Measurements from ENCODE around the gene CAPZA1.

CAPZA1 gene

DNA sequence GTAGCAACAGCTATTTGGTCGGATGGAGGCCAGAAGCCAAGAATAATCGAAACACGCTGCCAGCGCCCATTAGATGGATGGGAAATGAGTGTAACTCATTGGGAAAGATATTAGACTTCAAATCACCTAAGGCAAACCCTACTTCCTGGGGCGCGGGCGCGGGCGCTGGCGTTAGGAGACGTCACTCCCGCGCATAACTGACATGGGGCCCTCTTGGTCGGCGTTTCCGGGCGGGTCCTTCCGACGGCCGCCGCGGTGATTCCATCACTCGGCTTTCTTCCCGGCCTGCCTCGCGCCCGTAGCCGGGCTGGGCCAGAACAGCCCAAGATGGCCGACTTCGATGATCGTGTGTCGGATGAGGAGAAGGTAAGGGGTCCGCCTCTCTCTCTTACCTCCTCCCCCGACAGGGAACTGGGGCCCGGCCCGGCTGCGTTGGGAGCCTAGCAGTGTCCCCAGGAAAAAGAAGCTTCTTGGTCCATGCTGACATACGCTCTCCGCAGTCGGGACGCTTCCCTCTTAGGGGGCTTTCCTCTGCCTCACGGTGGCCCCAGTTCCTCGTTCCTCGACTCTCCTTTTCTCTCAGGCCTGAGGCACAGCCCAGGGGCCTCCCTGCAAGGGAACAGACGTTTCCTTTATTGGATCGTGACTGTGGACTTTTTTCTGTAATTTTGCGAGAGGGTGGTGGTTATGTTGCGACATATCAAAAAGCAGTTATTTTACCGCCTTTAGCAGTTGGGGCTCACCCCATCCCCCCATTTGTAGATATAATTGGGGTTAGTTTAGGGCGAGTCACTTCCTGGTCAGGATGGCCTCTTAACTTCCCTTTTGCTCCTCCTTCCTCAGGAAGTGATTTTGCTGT is at the start of gene CAPZA1 (continued):
- TF ChIP-seq ZBTB21 (tag by site-specific recombination; IDR thresholded peaks at IDR 0.05) (peak; percentile 96), ZNF747 (tag by site-specific recombination; IDR thresholded peaks at IDR 0.05) (no peak), ZNF473 (tag by site-specific recombination; IDR thresholded peaks at IDR 0.05) (no peak), SALL2 (tag by site-specific recombination; IDR thresholded peaks at IDR 0.05; ENCODE audit: borderline replicate concordance) (no peak), MYNN (tag by site-specific recombination; IDR thresholded peaks at IDR 0.05; ENCODE audit: borderline replicate concordance) (no peak), ZBTB17 (tag by site-specific recombination; IDR thresholded peaks at IDR 0.05) (peak; percentile 99), GLI4 (tag by site-specific recombination; IDR thresholded peaks at IDR 0.05) (no peak), KLF10 (tag by site-specific recombination; IDR thresholded peaks at IDR 0.05) (peak; percentile 26; the same call in 1 of the 2 replicates), ZEB2 (tag by site-specific recombination; IDR thresholded peaks at IDR 0.05) (peak; percentile 78; the same call in 1 of the 2 replicates), ZNF701 (tag by site-specific recombination; IDR thresholded peaks at IDR 0.05) (no peak), KLF9 (tag by site-specific recombination; IDR thresholded peaks at IDR 0.05; ENCODE audit: low read depth) (no peak; the same call in none of the 2 replicates), ZNF132 (tag by site-specific recombination; IDR thresholded peaks at IDR 0.05; ENCODE audit: borderline replicate concordance) (no peak), ZNF426 (tag by site-specific recombination; IDR thresholded peaks at IDR 0.05) (no peak), ZNF555 (tag by site-specific recombination; conservative IDR thresholded peaks at IDR 0.05) (no peak), ZNF155 (tag by site-specific recombination; IDR thresholded peaks at IDR 0.05) (no peak), ZFP3 (tag by site-specific recombination; IDR thresholded peaks at IDR 0.05; ENCODE audit: low read depth) (no peak), ZNF274 (IDR thresholded peaks at IDR 0.05; ENCODE audit: low read length) (no peak), ZNF274 (tag by site-specific recombination; IDR thresholded peaks at IDR 0.05; ENCODE audit: borderline replicate concordance) (no peak), ZNF433 (tag by site-specific recombination; IDR thresholded peaks at IDR 0.05; ENCODE audit: low read depth) (no peak), ZNF658 (tag by site-specific recombination; IDR thresholded peaks at IDR 0.05) (no peak), ZFP69B (tag by site-specific recombination; IDR thresholded peaks at IDR 0.05) (peak; percentile 49; the same call in 1 of the 2 replicates), ZBTB48 (tag by site-specific recombination; IDR thresholded peaks at IDR 0.05) (peak; percentile 84; the same call in 1 of the 2 replicates), ZBTB8A (tag by site-specific recombination; IDR thresholded peaks at IDR 0.05) (peak; percentile 92), ZNF157 (tag by site-specific recombination; IDR thresholded peaks at IDR 0.05) (no peak), HOXD13 (CRISPR knock-in tag; IDR thresholded peaks at IDR 0.05; ENCODE audit: borderline replicate concordance) (0 out of 2 replicates have a peak, but pooled peaks have one; percentile 37), GLI2 (tag by site-specific recombination; IDR thresholded peaks at IDR 0.05; ENCODE audit: borderline replicate concordance, low read depth) (no peak)
- TF ChIP-seq, protein P1, sequence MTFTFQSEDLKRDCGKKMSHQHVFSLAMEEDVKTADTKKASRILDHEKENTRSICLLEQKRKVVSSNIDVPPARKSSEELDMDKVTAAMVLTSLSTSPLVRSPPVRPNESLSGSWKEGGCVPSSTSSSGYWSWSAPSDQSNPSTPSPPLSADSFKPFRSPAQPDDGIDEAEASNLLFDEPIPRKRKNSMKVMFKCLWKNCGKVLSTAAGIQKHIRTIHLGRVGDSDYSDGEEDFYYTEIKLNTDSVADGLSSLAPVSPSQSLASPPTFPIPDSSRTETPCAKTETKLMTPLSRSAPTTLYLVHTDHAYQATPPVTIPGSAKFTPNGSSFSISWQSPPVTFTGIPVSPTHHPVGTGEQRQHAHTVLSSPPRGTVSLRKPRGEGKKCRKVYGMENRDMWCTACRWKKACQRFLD (tag by site-specific recombination; IDR thresholded peaks at IDR 0.05) = no peak
- TF ChIP-seq, protein P2, sequence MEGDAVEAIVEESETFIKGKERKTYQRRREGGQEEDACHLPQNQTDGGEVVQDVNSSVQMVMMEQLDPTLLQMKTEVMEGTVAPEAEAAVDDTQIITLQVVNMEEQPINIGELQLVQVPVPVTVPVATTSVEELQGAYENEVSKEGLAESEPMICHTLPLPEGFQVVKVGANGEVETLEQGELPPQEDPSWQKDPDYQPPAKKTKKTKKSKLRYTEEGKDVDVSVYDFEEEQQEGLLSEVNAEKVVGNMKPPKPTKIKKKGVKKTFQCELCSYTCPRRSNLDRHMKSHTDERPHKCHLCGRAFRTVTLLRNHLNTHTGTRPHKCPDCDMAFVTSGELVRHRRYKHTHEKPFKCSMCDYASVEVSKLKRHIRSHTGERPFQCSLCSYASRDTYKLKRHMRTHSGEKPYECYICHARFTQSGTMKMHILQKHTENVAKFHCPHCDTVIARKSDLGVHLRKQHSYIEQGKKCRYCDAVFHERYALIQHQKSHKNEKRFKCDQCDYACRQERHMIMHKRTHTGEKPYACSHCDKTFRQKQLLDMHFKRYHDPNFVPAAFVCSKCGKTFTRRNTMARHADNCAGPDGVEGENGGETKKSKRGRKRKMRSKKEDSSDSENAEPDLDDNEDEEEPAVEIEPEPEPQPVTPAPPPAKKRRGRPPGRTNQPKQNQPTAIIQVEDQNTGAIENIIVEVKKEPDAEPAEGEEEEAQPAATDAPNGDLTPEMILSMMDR (tag by site-specific recombination; IDR thresholded peaks at IDR 0.05) = peak; percentile 79
- TF ChIP-seq, protein P3, sequence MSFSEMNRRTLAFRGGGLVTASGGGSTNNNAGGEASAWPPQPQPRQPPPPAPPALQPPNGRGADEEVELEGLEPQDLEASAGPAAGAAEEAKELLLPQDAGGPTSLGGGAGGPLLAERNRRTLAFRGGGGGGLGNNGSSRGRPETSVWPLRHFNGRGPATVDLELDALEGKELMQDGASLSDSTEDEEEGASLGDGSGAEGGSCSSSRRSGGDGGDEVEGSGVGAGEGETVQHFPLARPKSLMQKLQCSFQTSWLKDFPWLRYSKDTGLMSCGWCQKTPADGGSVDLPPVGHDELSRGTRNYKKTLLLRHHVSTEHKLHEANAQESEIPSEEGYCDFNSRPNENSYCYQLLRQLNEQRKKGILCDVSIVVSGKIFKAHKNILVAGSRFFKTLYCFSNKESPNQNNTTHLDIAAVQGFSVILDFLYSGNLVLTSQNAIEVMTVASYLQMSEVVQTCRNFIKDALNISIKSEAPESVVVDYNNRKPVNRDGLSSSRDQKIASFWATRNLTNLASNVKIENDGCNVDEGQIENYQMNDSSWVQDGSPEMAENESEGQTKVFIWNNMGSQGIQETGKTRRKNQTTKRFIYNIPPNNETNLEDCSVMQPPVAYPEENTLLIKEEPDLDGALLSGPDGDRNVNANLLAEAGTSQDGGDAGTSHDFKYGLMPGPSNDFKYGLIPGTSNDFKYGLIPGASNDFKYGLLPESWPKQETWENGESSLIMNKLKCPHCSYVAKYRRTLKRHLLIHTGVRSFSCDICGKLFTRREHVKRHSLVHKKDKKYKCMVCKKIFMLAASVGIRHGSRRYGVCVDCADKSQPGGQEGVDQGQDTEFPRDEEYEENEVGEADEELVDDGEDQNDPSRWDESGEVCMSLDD (tag by site-specific recombination; IDR thresholded peaks at IDR 0.05) = peak; percentile 69
- TF ChIP-seq, protein P4, sequence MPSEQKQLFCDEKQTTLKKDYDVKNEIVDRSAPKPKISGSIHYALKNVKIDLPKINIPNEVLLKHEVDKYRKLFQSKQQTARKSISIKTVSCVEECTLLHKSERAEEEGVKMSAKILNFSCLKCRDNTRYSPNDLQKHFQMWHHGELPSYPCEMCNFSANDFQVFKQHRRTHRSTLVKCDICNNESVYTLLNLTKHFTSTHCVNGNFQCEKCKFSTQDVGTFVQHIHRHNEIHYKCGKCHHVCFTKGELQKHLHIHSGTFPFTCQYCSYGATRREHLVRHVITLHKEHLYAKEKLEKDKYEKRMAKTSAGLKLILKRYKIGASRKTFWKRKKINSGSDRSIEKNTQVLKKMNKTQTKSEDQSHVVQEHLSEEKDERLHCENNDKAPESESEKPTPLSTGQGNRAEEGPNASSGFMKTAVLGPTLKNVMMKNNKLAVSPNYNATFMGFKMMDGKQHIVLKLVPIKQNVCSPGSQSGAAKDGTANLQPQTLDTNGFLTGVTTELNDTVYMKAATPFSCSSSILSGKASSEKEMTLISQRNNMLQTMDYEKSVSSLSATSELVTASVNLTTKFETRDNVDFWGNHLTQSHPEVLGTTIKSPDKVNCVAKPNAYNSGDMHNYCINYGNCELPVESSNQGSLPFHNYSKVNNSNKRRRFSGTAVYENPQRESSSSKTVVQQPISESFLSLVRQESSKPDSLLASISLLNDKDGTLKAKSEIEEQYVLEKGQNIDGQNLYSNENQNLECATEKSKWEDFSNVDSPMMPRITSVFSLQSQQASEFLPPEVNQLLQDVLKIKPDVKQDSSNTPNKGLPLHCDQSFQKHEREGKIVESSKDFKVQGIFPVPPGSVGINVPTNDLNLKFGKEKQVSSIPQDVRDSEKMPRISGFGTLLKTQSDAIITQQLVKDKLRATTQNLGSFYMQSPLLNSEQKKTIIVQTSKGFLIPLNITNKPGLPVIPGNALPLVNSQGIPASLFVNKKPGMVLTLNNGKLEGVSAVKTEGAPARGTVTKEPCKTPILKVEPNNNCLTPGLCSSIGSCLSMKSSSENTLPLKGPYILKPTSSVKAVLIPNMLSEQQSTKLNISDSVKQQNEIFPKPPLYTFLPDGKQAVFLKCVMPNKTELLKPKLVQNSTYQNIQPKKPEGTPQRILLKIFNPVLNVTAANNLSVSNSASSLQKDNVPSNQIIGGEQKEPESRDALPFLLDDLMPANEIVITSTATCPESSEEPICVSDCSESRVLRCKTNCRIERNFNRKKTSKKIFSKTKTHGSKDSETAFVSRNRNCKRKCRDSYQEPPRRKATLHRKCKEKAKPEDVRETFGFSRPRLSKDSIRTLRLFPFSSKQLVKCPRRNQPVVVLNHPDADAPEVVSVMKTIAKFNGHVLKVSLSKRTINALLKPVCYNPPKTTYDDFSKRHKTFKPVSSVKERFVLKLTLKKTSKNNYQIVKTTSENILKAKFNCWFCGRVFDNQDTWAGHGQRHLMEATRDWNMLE (tag by site-specific recombination; conservative IDR thresholded peaks at IDR 0.05; ENCODE audit: low read depth) = no peak; the same call in 1 of the 2 replicates

Measured in HEK293 (cell line).